ENCODE data around the gene GSTP1. TPM values are rescaled to one million over a fixed set of nuclear protein-coding genes. Genes with fewer than 3 reads are reported as not detected.

GSTP1 gene
- polyA plus RNA-seq, 1 of the 3 experiments (the other 2 are of a cell fraction): 745 TPM

DNA sequence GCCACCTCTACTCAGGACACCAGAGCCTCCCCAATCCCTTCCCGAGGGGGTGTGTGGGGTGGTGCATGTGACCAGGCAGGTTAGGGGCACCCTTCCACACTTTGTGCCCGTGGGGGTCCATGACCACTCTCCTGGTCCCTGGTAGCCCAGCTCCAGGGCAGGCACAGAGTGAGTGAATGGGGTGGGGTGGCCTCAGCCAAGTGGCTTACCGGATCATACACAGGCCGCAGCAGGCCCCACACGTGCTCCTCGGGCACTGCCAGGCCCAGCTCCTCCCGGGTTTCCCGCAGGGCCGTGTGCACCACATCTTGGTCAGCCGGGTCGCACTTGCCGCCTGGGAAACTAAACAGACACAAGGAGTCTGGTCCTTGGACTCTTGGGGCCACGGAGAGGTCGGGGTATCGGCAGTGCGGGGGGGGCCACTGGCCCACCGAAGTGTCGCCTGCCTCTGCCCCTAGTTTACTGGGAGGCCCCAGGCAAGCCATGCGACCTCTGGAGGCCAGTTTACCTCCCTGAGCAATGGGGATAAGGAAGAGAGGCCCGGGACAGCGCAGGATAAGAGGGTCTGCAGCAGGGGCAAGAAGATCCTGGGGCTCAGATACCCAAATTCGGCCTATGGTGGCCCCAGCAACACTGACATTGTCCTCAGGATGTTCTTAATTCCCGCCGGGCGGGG is 45.2 kb downstream of the GSTP1 start:
- H4K20me1 ChIP-seq (ENCODE audit: insufficient read depth): no peaks in the 10 kb centered on the region
- no peaks in the 10 kb centered on the region for H3K27me3 ChIP-seq (ENCODE audit: insufficient read depth)
- H3K4me3 ChIP-seq (ENCODE audit: low read depth in 2 of 2, low read length in 1 of 2): peak overlapping the region; percentile 62 to 76
- ChIA-PET POLR2A (interaction anchor here (0.6 to 2.4 kb wide), 3 partner anchors 20 to 84 kb away, joined by 3 to 9 read pairs (median 4); partner anchors contain the start of gene GSTP1), CTCF (interaction anchor here (0.6 to 17.8 kb wide), 33 partner anchors 9 to 172 kb away, joined by 3 to 308 read pairs (median 5); partner anchors contain the start of genes ACY3, PITPNM1 and TBX10)
- H3F3A ChIP-seq (replicated peaks; ENCODE audit: insufficient read depth): no peaks in the 10 kb centered on the region
- no peak overlapping the region for H3K27ac ChIP-seq (ENCODE audit: low read depth in 2 of 2, low read length in 1 of 2)
- DNase-seq: no peak
- peak overlapping the region; percentile 97; the same call in 1 of the 2 replicates for H3K4me2 ChIP-seq
- H3K4me1 ChIP-seq (ENCODE audit: control insufficient read depth in 1 of 2, insufficient read depth in 2 of 2, low read depth in 1 of 2, low read length in 1 of 2): peaks cover 0 to 13% of the 10 kb centered on the region in 2 experiments; a peak in 1 of 4 replicates
- H3K9ac ChIP-seq: peak overlapping the region; percentile 60; the same call in 1 of the 2 replicates
- H2AFZ ChIP-seq (ENCODE audit: low read depth): no peak overlapping the region
- no peaks in the 10 kb centered on the region for H3K9me3 ChIP-seq
- H3K79me2 ChIP-seq (ENCODE audit: insufficient read depth): no peaks in the 10 kb centered on the region
- 62% methylated on average over 21 of the region's 25 CpGs for WGBS (ENCODE audit: low lambda C conversion rate)
- no peaks in the 10 kb centered on the region for H3K9me2 ChIP-seq
- no peak for TF ChIP-seq RFX5 (IDR thresholded peaks at IDR 0.05; ENCODE audit: low read length)
- TF ChIP-seq, protein P1, sequence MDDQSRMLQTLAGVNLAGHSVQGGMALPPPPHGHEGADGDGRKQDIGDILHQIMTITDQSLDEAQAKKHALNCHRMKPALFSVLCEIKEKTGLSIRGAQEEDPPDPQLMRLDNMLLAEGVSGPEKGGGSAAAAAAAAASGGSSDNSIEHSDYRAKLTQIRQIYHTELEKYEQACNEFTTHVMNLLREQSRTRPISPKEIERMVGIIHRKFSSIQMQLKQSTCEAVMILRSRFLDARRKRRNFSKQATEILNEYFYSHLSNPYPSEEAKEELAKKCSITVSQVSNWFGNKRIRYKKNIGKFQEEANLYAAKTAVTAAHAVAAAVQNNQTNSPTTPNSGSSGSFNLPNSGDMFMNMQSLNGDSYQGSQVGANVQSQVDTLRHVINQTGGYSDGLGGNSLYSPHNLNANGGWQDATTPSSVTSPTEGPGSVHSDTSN (IDR thresholded peaks at IDR 0.05): no peak
- TF ChIP-seq RAD21 (IDR thresholded peaks at IDR 0.05; ENCODE audit: low read length): no peak
- TF ChIP-seq CHD2 (IDR thresholded peaks at IDR 0.05; ENCODE audit: low read length, partially characterized antibody): no peak
- TF ChIP-seq ELF1 (IDR thresholded peaks at IDR 0.05): no peak
- TF ChIP-seq JUND (IDR thresholded peaks at IDR 0.05): no peak
- H3K36me3 ChIP-seq (replicated peaks in 1 of 2; ENCODE audit: control insufficient read depth in 1 of 2, insufficient read depth in 2 of 2, low read length in 1 of 2): no peaks in the 10 kb centered on the region

DNA sequence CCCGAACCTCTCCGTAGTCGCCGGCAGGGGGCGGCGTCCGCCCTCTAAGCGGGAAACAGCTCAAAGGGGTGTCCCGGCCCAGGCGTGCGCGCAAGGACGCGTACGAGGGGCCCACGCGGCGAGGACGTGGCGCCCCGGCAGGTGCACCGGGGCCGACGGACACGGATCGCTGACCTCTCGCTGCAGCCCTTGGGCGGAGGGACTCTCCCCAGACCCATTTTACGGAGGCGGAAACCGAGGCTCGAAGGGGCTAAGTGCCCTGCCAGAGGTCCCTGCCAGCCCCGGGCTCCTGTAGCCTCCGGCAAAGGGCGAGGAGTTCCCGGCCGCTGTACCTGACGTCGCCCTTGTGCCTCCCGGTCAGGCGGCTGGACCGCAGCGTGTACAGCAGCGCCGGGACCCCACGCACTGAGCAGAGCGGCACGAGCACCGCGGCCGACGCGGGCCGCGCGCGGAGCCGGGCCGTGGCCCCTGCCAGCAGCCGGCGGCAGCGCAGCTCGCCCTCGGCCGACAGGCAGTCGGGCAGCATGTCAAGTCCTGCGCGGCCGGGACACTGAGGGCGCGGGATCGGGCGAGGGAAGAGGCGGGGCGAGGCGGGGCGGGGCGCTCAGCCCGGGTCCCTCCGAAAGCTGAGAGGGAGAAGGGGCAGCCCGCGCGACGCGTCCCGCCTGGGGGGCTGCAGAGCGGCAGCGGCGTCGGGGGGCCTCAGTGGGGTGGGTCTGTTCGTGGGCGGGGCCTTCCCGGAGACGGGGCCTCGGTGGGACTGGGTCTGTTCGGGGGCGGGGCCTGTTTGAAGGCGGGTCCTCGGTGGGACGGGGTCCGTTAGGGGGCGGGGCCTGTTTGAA is 46.0 kb downstream of the GSTP1 start, which contains the start of gene NUDT8:
NUDT8 (minus strand) TSS at position 552 of the 842 bp plus-strand sequence; CDS start at position 526, 26 bp downstream.
- DNase-seq: peak; percentile 87
- ChIA-PET POLR2A (interaction anchor here (0.6 to 2.4 kb wide), 7 partner anchors 15 to 176 kb away, joined by 3 to 9 read pairs (median 4); partner anchors contain the start of gene GSTP1), CTCF (interaction anchor here (0.6 to 17.8 kb wide), 35 partner anchors 9 to 181 kb away, joined by 3 to 308 read pairs (median 5); partner anchors contain the start of genes ACY3, ALDH3B2 and TBX10)
- no peaks in the 10 kb centered on the region for H4K20me1 ChIP-seq (ENCODE audit: insufficient read depth)
- TF ChIP-seq, protein P2, sequence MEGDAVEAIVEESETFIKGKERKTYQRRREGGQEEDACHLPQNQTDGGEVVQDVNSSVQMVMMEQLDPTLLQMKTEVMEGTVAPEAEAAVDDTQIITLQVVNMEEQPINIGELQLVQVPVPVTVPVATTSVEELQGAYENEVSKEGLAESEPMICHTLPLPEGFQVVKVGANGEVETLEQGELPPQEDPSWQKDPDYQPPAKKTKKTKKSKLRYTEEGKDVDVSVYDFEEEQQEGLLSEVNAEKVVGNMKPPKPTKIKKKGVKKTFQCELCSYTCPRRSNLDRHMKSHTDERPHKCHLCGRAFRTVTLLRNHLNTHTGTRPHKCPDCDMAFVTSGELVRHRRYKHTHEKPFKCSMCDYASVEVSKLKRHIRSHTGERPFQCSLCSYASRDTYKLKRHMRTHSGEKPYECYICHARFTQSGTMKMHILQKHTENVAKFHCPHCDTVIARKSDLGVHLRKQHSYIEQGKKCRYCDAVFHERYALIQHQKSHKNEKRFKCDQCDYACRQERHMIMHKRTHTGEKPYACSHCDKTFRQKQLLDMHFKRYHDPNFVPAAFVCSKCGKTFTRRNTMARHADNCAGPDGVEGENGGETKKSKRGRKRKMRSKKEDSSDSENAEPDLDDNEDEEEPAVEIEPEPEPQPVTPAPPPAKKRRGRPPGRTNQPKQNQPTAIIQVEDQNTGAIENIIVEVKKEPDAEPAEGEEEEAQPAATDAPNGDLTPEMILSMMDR (IDR thresholded peaks at IDR 0.05): peak; percentile 82
- no peak for TF ChIP-seq YY1 (IDR thresholded peaks at IDR 0.05; ENCODE audit: low read depth)
- TF ChIP-seq RAD21 (IDR thresholded peaks at IDR 0.05; ENCODE audit: low read length): peak; percentile 66
- TF ChIP-seq, protein P3, sequence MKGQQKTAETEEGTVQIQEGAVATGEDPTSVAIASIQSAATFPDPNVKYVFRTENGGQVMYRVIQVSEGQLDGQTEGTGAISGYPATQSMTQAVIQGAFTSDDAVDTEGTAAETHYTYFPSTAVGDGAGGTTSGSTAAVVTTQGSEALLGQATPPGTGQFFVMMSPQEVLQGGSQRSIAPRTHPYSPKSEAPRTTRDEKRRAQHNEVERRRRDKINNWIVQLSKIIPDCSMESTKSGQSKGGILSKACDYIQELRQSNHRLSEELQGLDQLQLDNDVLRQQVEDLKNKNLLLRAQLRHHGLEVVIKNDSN (IDR thresholded peaks at IDR 0.05; ENCODE audit: borderline replicate concordance, low read depth): peak; percentile 9; the same call in 1 of the 2 replicates
- TF ChIP-seq MEF2A (IDR thresholded peaks at IDR 0.05; ENCODE audit: borderline replicate concordance, low read depth): no peak
- TF ChIP-seq RFX5 (IDR thresholded peaks at IDR 0.05; ENCODE audit: low read length): no peak
- no peak for TF ChIP-seq NRF1 (IDR thresholded peaks at IDR 0.05; ENCODE audit: low read depth, low read length)
- TF ChIP-seq EZH2phosphoT487 (IDR thresholded peaks at IDR 0.05; ENCODE audit: borderline replicate concordance, low read depth): no peak
- 0 out of 2 replicates have a peak, but pooled peaks have one; percentile 30 for TF ChIP-seq FOXM1 (IDR thresholded peaks at IDR 0.05; ENCODE audit: low read depth)
- peak; percentile 30; the same call in 1 of the 2 replicates for TF ChIP-seq MXI1 (IDR thresholded peaks at IDR 0.05; ENCODE audit: low read depth, low read length)
- TF ChIP-seq ELF1 (IDR thresholded peaks at IDR 0.05): no peak
- TF ChIP-seq, protein P4, sequence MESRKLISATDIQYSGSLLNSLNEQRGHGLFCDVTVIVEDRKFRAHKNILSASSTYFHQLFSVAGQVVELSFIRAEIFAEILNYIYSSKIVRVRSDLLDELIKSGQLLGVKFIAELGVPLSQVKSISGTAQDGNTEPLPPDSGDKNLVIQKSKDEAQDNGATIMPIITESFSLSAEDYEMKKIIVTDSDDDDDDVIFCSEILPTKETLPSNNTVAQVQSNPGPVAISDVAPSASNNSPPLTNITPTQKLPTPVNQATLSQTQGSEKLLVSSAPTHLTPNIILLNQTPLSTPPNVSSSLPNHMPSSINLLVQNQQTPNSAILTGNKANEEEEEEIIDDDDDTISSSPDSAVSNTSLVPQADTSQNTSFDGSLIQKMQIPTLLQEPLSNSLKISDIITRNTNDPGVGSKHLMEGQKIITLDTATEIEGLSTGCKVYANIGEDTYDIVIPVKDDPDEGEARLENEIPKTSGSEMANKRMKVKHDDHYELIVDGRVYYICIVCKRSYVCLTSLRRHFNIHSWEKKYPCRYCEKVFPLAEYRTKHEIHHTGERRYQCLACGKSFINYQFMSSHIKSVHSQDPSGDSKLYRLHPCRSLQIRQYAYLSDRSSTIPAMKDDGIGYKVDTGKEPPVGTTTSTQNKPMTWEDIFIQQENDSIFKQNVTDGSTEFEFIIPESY (IDR thresholded peaks at IDR 0.05; ENCODE audit: borderline replicate concordance, low read depth): no peak
- no peak for TF ChIP-seq FOSL2 (IDR thresholded peaks at IDR 0.05; ENCODE audit: borderline replicate concordance, low read depth)
- TF ChIP-seq SMC3 (IDR thresholded peaks at IDR 0.05; ENCODE audit: low read depth, low read length): peak; percentile 65
- TF ChIP-seq, protein P5, sequence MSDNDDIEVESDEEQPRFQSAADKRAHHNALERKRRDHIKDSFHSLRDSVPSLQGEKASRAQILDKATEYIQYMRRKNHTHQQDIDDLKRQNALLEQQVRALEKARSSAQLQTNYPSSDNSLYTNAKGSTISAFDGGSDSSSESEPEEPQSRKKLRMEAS (IDR thresholded peaks at IDR 0.05; ENCODE audit: low read depth): peak; percentile 93
- peak within 1 kb of the TSS; percentile 97 for H3K4me2 ChIP-seq
- no peaks in the 10 kb centered on the region for H3F3A ChIP-seq (replicated peaks; ENCODE audit: insufficient read depth)
- H3K9me2 ChIP-seq: no peaks in the 10 kb centered on the region
- no peaks in the 10 kb centered on the region for H3K36me3 ChIP-seq (replicated peaks in 1 of 2; ENCODE audit: control insufficient read depth in 1 of 2, insufficient read depth in 2 of 2, low read length in 1 of 2)
- H3K27ac ChIP-seq (ENCODE audit: low read depth in 2 of 2, low read length in 1 of 2): peak within 1 kb of the TSS; percentile 66 to 81; a peak in 3 of 4 replicates
- peak within 1 kb of the TSS; percentile 76 to 81 for H3K4me3 ChIP-seq (ENCODE audit: low read depth in 2 of 2, low read length in 1 of 2)
- peak within 1 kb of the TSS; percentile 93 for H2AFZ ChIP-seq (ENCODE audit: low read depth)
- H3K9me3 ChIP-seq: no peaks in the 10 kb centered on the region
- 2% methylated on average over 26 of the region's 102 CpGs for WGBS (ENCODE audit: low lambda C conversion rate)
- H3K4me1 ChIP-seq (ENCODE audit: control insufficient read depth in 1 of 2, insufficient read depth in 2 of 2, low read depth in 1 of 2, low read length in 1 of 2): peaks cover 0 to 13% of the 10 kb centered on the region in 2 experiments; a peak in 1 of 4 replicates
- no peaks in the 10 kb centered on the region for H3K79me2 ChIP-seq (ENCODE audit: insufficient read depth)
- peak within 1 kb of the TSS; percentile 72 for H3K9ac ChIP-seq
- H3K27me3 ChIP-seq (ENCODE audit: insufficient read depth): no peaks in the 10 kb centered on the region
